Stimulated activated CD4-positive, alpha-beta T cell treated with anti-CD3 and anti-CD28 coated beads, Interleukin-12 subunit alpha, Interleukin-12 subunit beta, amount 100 ng/mL, for 24 hours (primary cell): ENCODE results near the gene ZNF683.
A peak's percentile ranks its signal among the peaks of the same experiment; 100 is the strongest.
"Not testable (repeated sequence)": the region's sequence is repeated elsewhere in the genome, so short reads cannot be mapped to it uniquely, and the experiment has no call there.

Experiments
- DNase-seq, 2 experiments: peaks; one replicate each; pipeline ENCODE4 v3.0.0-alpha.2; 2020; ENCODE audit warnings: low read depth in 2 of 2

Gene ZNF683

DNA sequence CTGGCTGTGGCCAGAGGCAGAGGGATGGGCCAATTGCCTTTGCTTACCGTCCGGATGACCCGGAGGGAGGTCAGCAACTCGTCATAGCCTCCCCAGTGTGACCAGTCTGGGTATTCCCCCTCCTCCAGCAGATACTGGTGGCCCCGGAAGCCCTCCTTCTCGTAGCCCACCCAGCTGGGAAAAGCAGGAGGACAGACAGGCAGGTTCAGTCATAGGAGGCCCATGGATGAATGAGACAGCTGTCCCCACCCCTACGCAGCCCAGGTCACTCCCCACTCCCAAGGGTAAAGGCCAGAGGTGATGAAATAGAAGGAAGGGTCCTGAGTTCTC is 35.4 kb downstream of the ZNF683 start:
- no peak for DNase-seq

DNA sequence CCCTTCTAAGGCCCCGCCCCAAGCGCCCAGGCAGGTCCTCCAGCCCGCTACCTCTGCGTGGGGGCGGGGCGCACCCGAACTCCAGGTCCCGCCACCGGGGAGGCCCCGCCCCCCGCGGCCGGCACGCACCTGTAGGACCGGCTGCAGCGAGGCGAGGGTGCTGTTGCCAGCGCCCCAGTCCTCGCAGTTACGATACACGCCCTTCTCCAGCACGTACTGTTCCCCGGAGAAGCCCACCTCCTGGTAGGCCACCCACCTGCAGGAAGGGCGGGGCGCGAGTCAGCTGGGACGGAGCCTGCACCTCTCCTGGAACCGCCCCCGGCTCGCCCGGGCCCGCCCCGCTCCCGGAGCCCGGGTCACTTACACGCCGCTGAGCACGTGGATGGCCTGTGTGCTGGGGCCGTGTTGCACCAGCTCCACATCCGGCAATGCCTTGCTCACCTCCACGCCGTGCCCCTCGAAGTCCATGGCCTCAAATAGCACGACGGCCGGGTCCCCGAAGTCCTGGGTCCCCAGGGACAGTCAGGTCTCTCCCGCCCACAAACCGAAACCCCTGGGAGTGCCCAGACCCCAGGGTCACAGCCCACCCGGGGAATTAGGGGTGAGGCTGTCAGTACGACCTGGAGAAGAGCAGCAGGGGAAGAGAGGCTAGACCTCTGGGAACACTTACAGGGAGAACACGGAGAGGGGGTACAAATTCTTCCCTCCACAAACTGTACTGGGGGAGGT is 35.9 kb downstream of the ZNF683 start:
- DNase-seq = peak; percentile 62 to 84

- no peak for DNase-seq
These were observed 36.6 kb downstream of the ZNF683 start for GRCh38 chr1:26335774-26336476.

DNA sequence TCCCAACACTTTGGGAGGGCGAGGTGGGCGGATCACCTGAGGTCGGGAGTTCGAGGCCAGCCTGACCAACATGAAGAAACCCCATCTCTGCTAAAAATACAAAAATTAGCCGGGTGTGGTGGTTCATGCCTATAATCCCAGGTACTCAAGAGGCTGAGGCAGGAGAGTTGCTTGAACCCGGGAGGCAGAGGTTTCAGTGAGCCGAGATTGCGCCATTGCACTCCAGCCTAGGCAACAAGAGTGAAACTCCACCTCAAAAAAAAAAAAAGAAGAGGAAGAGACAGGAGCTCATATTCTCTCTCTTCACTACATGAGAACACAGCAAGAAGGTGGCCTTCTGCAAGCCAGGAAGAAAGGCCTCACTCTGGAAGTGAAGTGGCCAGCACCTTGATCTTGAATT is 39.2 kb downstream of the ZNF683 start:
- DNase-seq = not testable (repeated sequence)

DNA sequence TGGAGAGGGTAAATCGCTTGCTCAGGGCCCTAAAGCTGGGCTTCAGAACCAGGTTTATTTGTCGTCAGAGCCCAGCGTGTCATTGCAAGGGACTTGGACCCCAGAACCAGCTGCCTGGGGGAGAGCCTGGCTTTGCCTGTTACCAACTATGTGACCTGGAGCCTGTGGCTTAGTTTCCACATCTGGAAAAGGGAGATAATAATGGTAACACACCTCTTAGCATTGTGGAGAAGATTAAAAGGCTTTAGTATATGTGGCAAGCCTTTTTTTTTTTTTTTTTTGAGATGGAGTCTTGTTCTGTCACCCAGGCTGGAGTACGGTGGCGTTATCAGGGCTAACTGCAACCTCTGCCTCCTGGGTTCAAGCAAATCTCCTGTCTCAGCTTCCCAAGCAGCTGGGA is 42.3 kb downstream of the ZNF683 start:
- DNase-seq = no peak

DNA sequence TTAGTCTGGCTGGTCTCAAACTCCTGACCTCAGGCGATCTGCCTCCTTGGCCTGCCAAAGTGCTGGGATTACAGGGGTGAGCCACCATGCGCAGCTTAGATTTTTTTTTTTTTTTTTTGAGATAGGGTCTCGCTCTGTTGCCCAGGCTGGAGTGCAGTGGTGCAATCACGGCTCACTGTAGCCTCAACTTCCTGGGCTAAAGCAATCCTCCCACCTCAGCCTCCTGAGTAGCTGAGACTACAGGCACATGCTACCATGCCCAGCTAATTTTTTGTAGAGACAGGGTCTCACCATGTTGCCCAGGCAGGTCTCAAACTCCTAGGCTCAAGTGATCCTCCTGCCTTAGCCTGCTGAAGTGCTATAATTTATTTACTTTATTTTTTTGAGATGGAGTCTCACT is 43.2 kb downstream of the ZNF683 start:
- not testable (repeated sequence) for DNase-seq

DNA sequence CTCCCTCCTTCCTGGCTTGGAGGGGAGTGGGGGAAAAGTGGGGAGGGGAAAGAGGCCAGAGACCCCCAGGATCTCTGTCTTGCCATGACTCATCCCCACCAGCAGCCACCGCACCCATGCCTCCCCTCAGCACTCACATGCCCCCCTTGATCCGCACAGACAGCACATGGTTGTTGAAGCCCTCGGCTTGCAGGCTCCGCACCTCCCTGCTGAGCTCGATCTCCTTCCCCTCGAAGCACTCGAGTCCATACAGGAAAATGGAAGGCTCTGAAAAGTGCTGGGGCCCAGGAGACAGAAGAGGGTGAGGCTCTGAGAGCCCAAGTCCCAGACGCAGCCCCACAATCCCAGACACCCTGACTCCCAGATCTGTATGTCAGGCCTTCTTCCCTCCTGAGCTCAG is 44.0 kb downstream of the ZNF683 start:
- no peak for DNase-seq

- no peak for DNase-seq
These were observed 44.6 kb downstream of the ZNF683 start for GRCh38 chr1:26327956-26328362.

DNA sequence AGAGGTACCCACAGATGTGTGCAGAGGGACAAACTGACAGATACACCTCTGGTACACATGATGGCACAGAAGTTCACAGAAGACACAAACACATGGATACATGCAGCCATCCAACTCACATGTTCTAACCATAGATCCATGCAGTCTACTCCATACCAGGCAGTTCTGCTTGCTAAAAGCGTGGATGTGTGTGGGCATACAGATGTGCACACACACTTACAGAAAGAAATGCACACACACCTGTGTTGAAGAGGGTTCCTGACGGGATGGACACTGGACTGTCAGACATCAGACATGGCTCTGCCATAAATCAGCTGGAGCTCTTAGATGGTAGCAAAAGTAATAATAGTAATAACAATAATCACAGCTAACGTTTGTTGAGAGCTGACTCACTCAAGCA is 48.0 kb downstream of the ZNF683 start:
- DNase-seq = no peak

DNA sequence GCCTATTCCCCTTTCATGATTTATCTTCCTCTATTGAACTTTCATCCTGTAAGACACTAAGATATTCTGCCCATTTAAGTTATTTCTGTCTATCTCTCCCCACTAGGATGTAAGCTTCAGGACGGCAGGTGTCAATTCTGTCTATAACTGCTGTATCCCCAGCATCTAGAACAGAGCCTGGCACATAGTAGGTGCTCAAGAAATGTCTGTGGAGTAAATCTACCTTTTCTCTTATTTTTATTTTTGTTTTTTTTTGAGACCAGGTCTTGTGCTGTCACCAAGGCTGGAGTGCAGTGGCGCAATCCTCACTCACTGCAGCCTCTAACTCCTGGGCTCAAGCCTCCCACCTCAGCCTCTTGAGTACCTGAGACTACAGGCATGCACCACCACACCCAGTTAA is 49.2 kb downstream of the ZNF683 start:
- DNase-seq = no peak

DNA sequence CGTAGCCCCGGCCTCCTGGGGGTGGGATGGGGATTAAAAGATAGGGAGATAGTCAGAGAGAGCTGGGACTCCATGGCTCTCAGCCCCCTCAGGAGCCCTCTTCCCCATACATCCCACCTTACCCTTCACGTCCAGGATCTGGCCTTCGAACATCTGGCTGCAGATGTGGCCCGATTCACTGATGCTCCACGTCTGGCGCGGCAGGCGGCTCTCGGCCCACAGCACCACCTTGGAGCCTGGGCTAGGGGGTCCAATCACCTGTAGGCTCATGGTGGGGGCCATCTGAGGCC is 50.6 kb downstream of the ZNF683 start:
- DNase-seq = no peak

DNA sequence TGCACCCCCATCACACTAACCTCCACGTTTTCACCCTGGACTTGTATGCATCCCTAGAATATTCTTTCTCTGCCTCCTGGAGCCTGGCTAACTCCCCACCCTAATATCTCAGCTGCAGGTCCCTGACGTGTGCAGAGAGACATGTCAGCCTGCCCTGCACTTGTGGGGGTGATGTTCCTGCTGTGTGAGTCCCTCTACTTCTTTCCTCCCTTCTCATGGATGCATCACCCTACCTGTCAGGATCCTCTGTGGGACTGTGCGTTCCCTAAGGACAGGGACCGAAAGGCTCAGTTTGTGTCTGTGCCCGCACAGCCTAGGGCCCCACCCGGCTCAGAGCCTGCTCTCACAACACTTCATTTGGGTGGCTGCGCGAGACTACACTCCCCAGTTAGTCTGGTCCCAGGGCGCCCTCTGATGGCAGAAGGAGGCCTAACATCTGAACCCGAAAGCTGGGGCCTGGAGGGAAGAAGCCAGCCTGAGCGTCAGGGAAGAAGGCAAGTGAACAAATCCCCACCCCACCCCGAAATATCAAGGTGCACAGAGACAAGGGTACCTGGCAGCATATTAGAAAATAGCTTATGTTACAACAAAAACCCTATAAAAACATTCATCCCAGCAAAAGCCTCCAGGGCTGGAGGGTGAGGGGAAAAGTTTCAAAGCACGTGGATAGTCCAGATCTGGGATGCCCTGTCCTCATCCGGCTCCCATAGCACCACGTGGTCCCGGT is 51.1 kb downstream of the ZNF683 start:
- peak; percentile 92 to 98 for DNase-seq

GRCh38 chr1:26320896-26321295 is 51.7 kb downstream of the ZNF683 start:
- DNase-seq = no peak

GRCh38 chr1:26318338-26319064 is 54.0 kb downstream of the ZNF683 start:
- DNase-seq = no peak

GRCh38 chr1:26317612-26318337 is 54.8 kb downstream of the ZNF683 start, which contains the start of gene CD52:
Gene CD52 (plus strand): TSS chr1:26317958. CDS start chr1:26318018, 60 bp downstream.
- peak in 1 of 2 experiments; percentile 58 for DNase-seq

GRCh38 chr1:26317146-26317545 is 55.4 kb downstream of the ZNF683 start:
- no peak for DNase-seq

DNA sequence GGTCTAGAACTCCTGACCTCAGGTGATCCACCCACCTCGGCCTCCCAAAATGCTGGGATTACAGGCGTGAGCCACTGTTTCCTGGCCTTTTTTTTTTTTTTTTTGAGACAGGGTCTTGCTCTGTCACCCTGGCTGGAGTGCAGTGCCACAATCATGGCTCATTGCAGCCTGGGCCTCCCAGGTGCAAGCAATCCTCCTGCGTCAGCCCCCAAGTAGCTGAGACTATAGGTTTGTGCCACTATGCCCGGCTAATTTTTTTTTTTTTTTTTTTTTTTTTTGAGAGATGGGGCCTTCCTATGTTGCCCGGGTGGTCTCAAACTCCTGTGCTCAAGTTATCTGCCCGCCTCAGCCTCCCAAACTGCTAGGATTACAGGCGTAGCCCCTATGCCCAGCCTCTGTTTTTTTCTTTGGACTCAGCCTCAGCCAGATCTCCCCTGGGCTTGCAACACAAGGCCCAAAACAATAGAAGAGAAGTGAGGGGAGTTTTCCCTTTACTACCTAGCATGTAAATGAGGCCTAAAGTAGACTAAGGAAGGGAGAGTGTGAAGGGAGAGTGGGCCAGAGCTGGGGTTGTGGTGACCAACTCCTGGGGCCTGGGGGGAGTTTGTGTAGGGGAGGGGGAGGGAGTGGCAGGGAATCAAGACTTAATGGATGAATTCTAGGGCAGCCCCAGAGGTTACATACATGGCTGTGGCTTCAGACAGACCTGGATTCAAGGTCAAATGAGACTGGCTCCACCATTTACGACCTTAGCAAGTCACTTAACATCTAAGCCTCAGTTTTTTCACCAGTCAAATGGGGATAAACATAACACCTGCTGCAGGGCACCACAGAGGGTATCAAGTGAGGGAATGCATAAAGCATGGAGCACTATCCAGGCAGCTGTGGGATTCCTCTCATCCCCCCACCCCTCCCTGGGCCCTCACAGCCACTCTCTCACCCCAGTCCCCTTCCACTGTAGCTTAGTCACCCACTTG is 56.4 kb downstream of the ZNF683 start:
- no peak for DNase-seq

DNA sequence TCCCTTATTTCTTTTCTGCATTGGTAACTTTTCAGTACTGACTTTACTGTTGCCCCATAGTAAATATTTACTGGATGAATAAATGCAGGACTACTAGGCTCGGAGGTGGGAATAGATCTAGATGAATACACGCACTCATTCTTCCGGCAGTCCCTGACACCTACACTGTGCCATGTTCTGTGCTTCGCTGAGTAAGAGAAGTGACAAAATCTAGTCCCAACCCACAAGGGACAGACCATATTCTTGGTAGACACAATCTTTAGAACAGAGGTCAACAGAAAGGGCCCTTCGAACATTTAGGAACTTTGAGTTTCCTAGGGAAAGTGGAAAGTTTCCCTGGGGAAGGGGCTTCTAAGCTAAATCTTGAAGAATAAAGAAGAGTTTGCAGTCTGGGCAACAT is 58.0 kb downstream of the ZNF683 start:
- no peak for DNase-seq
